Tibial nerve (tissue), 4 donors: ENCODE measurements around the gene CDHR3.

ENCODE experiments used
- CTCF ChIP-seq, 5 experiments: fragments of 200-600 bp in 3 of 5; fragments of 450-650 bp in 2 of 5; sonication (generic) in 3 of 5; IDR thresholded peaks; one replicate each; pipeline ENCODE4 v1.5.1; 2016 to 2019; ENCODE audit warnings: antibody characterized with exemption in 5 of 5, mild to moderate bottlenecking in 3 of 5, moderate library complexity in 2 of 5
- EP300 ChIP-seq, 2 donors: sonication (generic); formaldehyde crosslinking; IDR thresholded peaks; one replicate each; pipeline ENCODE4 v1.6.1; 2017; ENCODE audit warnings: antibody characterized with exemption in 2 of 2, mild to moderate bottlenecking in 1 of 2
- POLR2A ChIP-seq, 2 donors: fragments of 450-650 bp; IDR thresholded peaks; one replicate each; pipeline ENCODE4 v1.6.1; 2017; ENCODE audit warnings: antibody characterized with exemption in 2 of 2, mild to moderate bottlenecking in 2 of 2, moderate library complexity in 2 of 2

GRCh38 chr7:106067678-106068077 is 104.6 kb downstream of the CDHR3 start:
- no peak for TF ChIP-seq POLR2A (IDR thresholded peaks at IDR 0.05)
- no peak for TF ChIP-seq CTCF (IDR thresholded peaks at IDR 0.05)
- no peak for TF ChIP-seq EP300 (IDR thresholded peaks at IDR 0.05)
